Measurements from ENCODE around the gene ACSS1. TPM values are rescaled to one million over a fixed set of nuclear protein-coding genes. Genes with fewer than 3 reads are reported as not detected.

The ACSS1 gene
- total RNA-seq, 4 donors from 2014 or later = 5.8 to 23.5 (median 11.1) TPM

- H3K36me3 ChIP-seq = peaks cover 0 to 24% (median 0%) of the 10 kb centered on the region in 3 donors
- no peak overlapping the region for H3K4me3 ChIP-seq
- intact Hi-C loops (cut with DNase I) = no loop called here
- H3K27me3 ChIP-seq = no peaks in the 10 kb centered on the region
- no peak for DNase-seq
- 100% methylated on average over 1 of the region's 4 CpGs; no CpG with 5 or more reads in 1 of the 2 donors for WGBS, 2 donors
- TF ChIP-seq CTCF (IDR thresholded peaks at IDR 0.05) = no peak
- no peak for TF ChIP-seq POLR2A (IDR thresholded peaks at IDR 0.05)
- H3K4me1 ChIP-seq = peaks cover 12 to 56% (median 24%) of the 10 kb centered on the region in 3 donors
- H3K27ac ChIP-seq = no peak overlapping the region
- H3K9me3 ChIP-seq = no peaks in the 10 kb centered on the region
Measured at GRCh38 chr20:25024171-25024570, 33.8 kb downstream of the ACSS1 start.

- TF ChIP-seq POLR2A (IDR thresholded peaks at IDR 0.05) = no peak
- no peak for TF ChIP-seq CTCF (IDR thresholded peaks at IDR 0.05)
- H3K27ac ChIP-seq = peak overlapping the region in 3 of 4 donors; percentile 35 to 63 (median 45)
- peaks cover 12 to 64% (median 25%) of the 10 kb centered on the region in 3 donors for H3K4me1 ChIP-seq
- H3K9me3 ChIP-seq = no peaks in the 10 kb centered on the region
- peaks cover 0 to 28% (median 0%) of the 10 kb centered on the region in 3 donors for H3K36me3 ChIP-seq
- H3K4me3 ChIP-seq = no peak overlapping the region
- H3K27me3 ChIP-seq = no peaks in the 10 kb centered on the region
- intact Hi-C loops (cut with DNase I) = no loop called here
- 67 to 89% methylated on average over 1 to 5 of the region's 10 CpGs for WGBS, 2 donors
- no peak for DNase-seq
Measured at GRCh38 chr20:25023356-25023755, 34.6 kb downstream of the ACSS1 start.

- H3K4me3 ChIP-seq = no peak overlapping the region
- peaks cover 0 to 28% (median 0%) of the 10 kb centered on the region in 3 donors for H3K36me3 ChIP-seq
- H3K27ac ChIP-seq = peak overlapping the region; percentile 9 to 63 (median 40)
- no peak for TF ChIP-seq CTCF (IDR thresholded peaks at IDR 0.05)
- no peak for TF ChIP-seq POLR2A (IDR thresholded peaks at IDR 0.05)
- WGBS, 2 donors = 55 to 63% methylated on average over 2 to 5 of the region's 11 CpGs
- H3K9me3 ChIP-seq = no peaks in the 10 kb centered on the region
- no peak for DNase-seq
- intact Hi-C loops (cut with DNase I) = no loop called here
- peaks cover 12 to 71% (median 32%) of the 10 kb centered on the region in 3 donors for H3K4me1 ChIP-seq
- no peaks in the 10 kb centered on the region for H3K27me3 ChIP-seq
Measured at GRCh38 chr20:25022680-25023079, 35.3 kb downstream of the ACSS1 start.

- Histone ChIP-seq H3K27me3 (no peaks in the 10 kb centered on the region), H3K36me3 (peaks cover 0 to 35% (median 0%) of the 10 kb centered on the region in 3 donors), H3K27ac (no peak overlapping the region), H3K4me1 (peaks cover 12 to 83% (median 41%) of the 10 kb centered on the region in 3 donors), H3K9me3 (no peaks in the 10 kb centered on the region), H3K4me3 (no peak overlapping the region)
- TF ChIP-seq POLR2A (IDR thresholded peaks at IDR 0.05) (no peak), CTCF (IDR thresholded peaks at IDR 0.05) (no peak)
- intact Hi-C loops (cut with DNase I) = no loop called here
- no peak for DNase-seq
- 97 to 100% methylated on average over 2 to 3 of the region's 6 CpGs for WGBS, 2 donors
Measured at GRCh38 chr20:25021336-25021735, 36.6 kb downstream of the ACSS1 start.

GRCh38 chr20:25020901-25021301 lies 37.0 kb downstream of the ACSS1 start:
- Histone ChIP-seq H3K36me3 (peaks cover 0 to 39% (median 0%) of the 10 kb centered on the region in 3 donors), H3K9me3 (no peaks in the 10 kb centered on the region), H3K27ac (no peak overlapping the region), H3K27me3 (no peaks in the 10 kb centered on the region), H3K4me1 (peaks cover 12 to 83% (median 41%) of the 10 kb centered on the region in 3 donors), H3K4me3 (no peak overlapping the region)
- no peak for DNase-seq
- WGBS, 2 donors = 81 to 86% methylated on average over 1 to 6 of the region's 6 CpGs
- TF ChIP-seq CTCF (IDR thresholded peaks at IDR 0.05) (no peak), POLR2A (IDR thresholded peaks at IDR 0.05) (no peak)
- intact Hi-C loops (cut with DNase I) = no loop called here
